Right lung (tissue), 5 donors: Measurements from ENCODE around the gene MTUS2. TPM values are rescaled to one million over a fixed set of nuclear protein-coding genes. Genes with fewer than 3 reads are reported as not detected.

Experiments used
- DNase-seq, 2 donors: peaks; one replicate each; pipeline ENCODE4 v3.0.0-alpha.2; 2013
- polyA plus RNA-seq, 5 donors: library from polyadenylated mRNA; unstranded; fragments of 120-200 nt; gene quantifications; one replicate each; pipeline versions ENCODE4 v1.2.1 to v1.2.3, GENCODE V29; 2013; ENCODE audit warnings: inconsistent platforms in 1 of 5, low replicate concordance in 1 of 5; ENCODE audit not compliant: insufficient read length in 5 of 5, insufficient read depth in 1 of 5

The MTUS2 gene
- polyA plus RNA-seq, 5 donors, result 0.19 to 1.6 (median 0.31) TPM

DNA sequence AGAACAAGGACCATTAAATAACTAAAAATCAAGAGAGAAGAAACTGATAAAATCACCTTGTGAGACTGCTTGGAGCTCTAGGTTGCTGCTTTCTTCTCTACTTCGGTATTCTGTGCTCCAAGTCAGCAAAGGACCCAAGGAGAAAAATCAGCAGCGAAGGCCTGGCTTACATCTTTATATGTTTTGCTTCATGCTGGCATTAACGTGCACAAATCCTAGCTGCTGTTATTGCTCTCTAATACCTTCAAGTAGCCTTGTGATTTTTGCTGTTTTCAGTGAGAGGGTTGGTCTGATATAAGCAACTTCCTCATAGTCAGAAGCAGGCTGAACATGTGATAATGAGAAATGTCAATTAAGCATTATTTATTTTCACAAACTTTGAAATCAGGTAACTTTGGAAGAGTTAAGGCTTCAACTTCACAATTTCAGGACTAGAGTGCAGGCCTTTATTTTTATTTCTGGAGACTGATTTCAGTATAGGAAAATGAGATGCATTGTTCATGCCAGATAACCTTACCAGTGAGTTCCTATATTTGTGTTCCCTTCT is 410.2 kb downstream of the MTUS2 start:
- DNase-seq, result no peak

DNA sequence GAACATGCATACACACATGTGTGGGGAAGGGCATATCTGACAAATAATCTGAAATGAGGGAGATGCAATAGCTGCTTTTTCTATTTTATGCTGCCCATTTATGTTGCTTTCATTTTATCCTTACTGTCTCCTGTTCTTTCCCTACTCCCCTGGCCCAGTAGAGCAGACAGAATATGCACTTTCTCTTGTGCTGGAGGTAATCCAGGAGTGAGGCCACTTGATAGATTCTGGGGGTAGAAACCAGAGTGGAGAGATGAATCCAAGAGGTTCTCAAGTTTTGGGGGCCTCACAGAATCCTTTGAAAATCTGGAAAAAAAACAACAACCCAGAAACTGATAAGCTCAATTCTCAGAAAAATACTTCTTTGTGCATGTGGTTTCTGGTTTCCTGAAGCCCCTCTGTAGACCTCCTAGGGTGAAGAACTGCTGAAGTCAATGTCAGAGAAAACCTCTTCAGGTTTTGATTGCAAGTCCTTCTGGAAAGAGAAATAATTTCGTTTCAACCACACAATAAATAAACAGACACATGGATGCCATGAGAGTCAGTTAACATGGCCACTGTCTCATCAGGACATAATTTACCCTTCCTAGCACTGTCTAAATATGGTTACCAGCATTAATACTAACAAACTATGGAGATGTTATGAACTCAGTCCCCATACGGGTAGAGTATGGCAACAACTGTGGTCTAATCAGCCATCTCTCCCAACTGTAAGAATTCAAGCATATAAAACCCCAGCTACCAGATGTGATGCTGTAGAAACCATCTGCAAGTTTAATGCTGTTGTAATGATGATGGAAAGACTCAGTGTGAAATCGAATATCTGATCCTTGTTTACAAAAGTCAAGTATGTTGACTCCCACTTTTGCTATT is 419.8 kb downstream of the MTUS2 start:
- DNase-seq, result no peak

DNA sequence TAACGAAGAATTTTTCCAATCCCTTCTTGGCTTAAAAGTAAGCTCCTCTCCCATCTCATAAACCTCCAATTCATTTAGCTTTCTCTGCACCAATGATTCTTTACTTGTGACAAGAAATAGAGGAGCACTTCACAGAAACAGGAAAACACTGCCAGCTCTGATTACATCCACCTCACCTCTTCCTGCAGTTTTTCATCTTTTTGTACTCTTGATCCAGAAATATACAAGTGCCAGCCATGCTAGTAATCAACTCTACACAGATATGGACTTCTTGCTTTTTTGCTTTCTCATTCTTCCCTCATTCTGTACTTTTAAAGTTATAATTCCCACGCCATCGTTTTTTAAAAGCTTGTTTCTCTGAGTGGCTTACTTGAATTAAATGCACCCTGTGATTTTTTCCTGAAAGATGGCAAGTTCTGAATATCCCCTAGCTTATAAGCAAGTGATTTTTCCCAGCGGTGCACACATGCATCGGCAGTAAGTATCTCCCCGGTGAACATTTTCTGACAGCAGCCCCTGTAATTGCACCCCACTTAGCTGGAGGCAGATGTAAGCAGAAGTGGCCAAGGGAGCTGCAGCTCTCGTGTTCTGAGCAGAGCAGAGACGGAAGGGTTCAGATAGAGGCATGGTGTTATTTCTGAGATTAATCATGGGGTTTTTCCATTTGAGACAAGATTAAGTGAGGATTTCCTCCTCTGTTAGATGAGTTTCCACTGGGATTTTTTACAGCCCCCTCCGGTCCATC is 434.7 kb downstream of the MTUS2 start:
- DNase-seq, result no peak

GRCh38 chr13:29255567-29255966 is 435.4 kb downstream of the MTUS2 start:
- DNase-seq, result no peak

- no peak for DNase-seq
These were observed 440.5 kb downstream of the MTUS2 start for GRCh38 chr13:29260684-29261083.

GRCh38 chr13:29266261-29266660 is 446.1 kb downstream of the MTUS2 start:
- DNase-seq, result no peak

GRCh38 chr13:29266756-29267733 is 446.9 kb downstream of the MTUS2 start:
- DNase-seq, result no peak

DNA sequence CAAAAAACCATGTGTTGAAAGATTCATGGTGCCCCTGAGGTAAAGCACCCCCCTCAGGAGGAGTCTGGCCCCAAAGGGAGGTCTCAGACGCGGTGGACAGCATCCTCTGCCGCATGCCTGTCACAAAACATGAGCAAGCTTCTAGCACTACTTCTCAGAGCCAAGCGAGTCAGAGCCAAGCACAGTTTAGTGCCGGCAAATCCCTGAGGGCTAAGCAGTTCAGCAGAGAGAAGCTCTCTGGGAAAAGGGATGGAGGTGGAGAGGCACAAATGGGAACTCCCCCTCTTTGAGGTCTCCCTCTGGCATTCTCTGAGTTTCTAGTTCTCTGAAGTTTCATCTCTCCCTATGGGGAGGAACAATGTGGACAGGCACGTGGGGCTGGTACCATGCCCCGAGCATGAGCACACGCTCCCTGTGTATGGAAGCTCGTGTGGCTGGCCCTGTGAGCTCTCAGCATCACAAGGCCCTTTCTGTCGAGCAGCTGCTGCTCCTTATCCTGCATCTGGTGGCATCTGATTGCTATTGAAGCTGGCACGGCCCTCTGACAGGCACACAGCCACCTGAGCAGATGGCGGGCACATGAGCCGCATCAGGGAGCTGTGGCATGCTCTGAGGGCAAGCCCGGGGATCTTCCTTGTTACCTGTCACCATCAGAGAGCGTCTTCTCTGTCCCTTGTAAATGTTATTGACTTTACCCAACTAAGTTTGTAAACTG is 450.3 kb downstream of the MTUS2 start:
- no peak for DNase-seq

DNA sequence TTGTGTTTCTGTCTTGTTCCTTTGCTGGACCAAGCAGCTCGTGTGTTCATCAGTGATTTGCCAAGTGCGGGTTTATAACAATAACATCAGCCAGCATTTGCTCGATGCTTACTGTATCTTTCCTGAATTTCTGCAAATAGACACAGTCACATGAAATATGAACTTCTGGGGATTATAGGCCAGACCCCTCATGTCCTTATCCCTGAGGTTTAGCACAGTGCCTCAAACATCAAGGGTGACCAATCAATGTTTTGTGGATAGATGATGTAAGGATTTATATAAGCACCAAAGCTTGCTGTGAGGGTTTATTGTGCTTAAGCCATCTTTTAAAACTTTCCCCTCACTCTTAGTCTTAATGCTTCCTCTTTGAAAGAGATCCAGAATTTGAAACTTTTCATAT is 451.5 kb downstream of the MTUS2 start:
- no peak for DNase-seq

DNA sequence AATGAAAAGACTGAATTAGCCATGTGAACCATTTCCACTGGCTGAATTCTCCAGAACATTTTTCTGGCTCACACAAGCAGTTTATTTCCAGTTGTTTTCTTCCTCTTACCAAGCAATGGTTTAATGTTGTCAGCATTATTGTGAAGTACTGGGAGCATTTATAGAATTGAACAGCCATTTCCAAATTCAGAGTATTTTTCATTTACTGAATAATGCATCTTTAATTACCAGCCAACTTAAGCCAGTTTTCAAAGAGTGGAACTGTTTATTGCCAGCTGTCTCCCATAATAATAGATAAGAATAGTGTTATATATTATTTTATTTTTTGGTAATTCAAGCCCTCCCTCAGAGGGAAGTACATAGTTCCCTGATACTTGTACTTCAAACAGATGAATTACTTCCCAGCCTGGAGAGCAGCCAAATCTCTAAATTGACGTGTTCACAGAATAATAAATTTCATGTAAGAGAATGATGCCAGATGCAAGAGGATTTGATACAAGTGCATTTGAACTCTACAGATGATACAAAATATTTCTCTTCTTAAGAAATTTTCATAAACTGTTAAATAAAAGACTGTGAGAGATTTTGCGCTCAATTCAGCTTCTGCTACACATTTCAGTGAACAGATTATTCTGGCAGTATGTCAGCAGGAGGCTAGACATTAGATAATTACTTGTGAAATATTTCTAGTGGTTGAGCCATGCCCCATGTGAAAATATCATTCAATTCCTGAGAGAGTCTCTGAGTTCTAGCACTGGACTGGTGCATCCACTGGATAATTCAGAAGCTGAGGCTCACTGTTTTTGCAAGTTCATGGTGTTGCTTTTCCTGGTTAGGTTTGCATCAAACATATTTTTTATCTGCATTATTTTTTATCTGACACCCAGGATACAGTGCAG is 459.5 kb downstream of the MTUS2 start:
- DNase-seq, result peak; percentile 43 to 48

- DNase-seq, result no peak
These were observed 461.9 kb downstream of the MTUS2 start for GRCh38 chr13:29281932-29282495.

DNA sequence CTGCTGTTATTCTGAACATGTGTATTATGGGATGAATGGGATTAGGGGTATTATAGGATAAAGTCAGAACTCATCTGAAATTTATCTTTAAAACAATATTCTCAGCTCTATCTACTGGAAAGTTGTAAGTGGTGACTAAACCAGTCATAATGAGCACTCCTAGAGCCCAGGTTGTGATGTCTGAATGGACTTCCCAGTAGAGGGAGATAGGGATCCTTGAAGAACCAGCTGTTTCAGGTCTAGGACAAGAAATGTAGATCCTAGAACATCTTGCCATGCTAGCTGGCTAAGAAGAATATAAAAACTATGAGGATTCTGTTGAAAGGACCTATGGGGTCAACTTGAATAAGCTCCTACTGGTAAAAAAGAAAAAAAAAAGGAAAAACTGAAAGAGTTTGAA is 464.6 kb downstream of the MTUS2 start:
- no peak for DNase-seq

DNA sequence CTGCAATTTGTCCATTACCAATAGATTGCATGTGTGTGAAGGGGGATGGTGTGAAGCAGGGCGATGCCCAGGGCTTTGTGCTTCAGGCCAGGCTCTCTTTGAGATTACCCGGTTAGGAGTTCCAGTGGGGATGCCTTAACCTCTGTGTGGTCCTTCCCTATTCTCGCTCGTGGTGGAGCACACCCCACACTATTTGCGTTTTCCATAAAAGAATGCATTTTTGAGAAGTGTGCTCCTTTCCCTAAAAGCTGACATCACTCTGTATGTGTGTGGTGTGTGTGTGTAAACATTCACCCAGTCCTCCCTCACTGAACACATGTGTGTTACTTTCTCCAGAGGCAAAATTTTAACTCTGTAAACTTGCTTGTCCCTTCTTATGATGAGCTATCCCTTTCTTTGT is 467.1 kb downstream of the MTUS2 start:
- DNase-seq, result no peak

DNA sequence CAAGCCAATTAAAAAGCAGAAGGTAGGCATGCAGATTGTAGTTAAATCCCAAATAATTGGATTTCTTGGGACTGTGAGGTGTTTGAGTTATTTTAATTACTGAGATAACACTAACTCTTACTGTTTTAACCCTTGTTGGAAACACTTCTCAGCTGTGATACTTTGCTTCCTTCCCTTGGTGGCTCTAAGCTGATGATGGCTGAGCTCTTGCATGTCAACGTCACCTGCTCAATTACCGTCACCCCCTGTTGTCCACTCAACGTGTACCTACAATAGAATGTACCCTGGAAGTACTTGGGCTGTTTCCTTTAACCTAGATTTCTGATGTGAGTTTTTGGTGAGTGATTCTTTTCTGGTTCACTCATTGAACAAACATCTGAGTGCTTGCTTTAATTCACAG is 471.9 kb downstream of the MTUS2 start:
- no peak for DNase-seq

DNA sequence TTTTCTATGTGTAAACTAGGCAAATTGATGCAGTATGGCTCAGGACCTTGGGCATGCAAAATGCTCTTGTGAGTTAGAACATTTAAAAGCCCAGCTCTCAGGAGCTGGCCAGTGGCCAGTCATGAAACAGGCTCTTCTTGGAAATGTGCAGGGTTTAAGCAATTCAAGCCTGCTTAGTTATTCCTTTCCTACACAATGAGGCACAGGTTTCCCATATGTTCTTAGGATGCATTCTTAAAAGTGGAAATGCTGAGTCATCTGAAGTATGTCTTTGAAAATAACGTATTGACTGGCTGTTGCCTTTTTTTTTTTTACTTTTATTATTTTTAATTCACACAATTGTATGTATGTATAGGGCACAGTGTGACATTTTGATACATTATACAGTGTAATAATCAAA is 474.7 kb downstream of the MTUS2 start:
- DNase-seq, result no peak

DNA sequence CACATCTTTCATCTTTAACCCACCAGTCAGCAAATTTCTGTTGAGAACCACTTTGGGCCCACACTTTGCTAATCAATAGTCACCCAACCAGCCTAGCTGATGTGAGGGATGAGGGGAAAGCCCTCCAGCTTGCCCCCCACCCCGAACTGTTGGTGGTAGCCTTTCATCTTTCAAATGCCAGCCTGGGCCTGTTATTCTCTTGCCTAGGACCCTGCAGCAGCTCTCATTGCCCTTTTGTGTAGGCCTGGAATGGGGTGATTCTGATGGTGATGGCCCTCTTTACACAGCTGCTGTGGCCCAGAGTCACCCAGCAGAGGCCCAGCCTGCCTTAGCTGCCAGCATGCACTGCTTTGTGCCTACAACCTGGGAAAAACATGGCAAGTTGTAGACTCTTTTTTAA is 480.9 kb downstream of the MTUS2 start:
- DNase-seq, result no peak

- DNase-seq, result no peak
These were observed 484.0 kb downstream of the MTUS2 start for GRCh38 chr13:29304148-29304547.

GRCh38 chr13:29310806-29311205 is 490.7 kb downstream of the MTUS2 start:
- no peak for DNase-seq

DNA sequence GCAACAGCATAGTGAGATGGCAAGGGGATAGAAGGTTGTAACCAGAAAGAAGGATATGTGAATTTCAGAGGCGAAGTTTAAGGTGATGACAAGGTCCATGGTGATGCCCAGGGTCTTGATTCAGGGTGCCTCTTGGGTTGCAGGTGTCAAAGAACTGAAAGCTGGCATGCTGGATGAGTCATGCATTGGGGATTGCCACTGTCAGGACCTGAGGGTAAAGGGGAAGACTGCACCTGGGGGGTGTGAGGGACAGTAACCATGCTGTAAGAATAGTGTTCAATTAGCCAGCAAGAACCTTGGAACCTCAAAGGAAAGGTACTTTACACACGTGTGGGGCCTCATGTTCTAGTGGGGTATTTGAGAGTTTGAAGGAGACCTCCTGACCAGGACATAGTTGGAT is 495.7 kb downstream of the MTUS2 start:
- no peak for DNase-seq

- no peak for DNase-seq
These were observed 497.7 kb downstream of the MTUS2 start for GRCh38 chr13:29317828-29318227.
